GM21515 (cell line): ENCODE results near the gene MAPKAPK5.
"Not testable (repeated sequence)": the region's sequence is repeated elsewhere in the genome, so short reads cannot be mapped to it uniquely, and the experiment has no call there.

Experiments used
- ATAC-seq: cut with Tn5 transposase; IDR thresholded peaks from one replicate; pipeline ENCODE4 v1.9.1; 2021; ENCODE audit not compliant: unreplicated experiment

The MAPKAPK5 gene

DNA sequence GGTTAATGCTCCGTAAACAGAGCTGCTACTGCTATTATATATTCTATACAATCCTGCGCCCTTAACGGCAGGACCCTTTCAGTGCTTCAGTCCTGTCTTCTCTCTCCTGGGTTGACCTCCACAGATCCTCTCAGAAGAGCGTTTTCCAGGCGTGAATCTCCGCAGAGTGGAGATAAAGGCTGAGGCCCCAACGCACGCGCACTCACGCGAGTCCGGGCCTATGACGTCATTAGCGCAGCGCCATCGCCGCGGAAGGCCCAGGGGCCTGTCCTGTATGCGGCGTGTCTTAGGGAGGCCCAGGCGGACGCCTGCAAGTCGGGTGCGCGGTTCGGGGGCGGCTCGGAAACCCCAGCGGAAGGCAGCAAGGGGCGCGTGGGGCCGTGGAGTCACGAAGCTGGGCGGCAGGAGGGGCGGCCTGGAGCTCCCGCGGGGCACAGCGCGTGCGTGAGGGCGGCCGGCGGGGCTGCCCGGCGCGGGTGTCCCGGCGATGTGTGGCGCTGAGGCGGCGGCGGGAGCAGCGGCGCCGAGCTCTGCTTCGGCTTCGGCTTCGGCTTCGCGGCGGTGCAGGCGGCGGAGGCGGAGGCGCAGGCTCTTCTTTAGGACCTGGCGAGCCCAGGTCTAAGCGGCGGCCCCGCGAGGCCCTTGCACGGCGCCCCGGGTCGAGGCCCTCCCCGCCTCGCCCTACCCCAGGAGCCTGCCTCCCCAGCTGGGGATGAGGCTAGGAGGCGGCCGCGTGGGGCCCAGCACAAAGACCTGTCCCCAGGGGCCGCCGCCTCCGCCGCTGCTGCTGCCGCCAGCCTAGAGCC, at the start of gene MAPKAPK5:
Gene MAPKAPK5 (plus strand): TSS at position 479 of the 806 bp plus-strand sequence. CDS start 506 bp downstream, outside the sequence.
- ATAC-seq, result peak; percentile 73

DNA sequence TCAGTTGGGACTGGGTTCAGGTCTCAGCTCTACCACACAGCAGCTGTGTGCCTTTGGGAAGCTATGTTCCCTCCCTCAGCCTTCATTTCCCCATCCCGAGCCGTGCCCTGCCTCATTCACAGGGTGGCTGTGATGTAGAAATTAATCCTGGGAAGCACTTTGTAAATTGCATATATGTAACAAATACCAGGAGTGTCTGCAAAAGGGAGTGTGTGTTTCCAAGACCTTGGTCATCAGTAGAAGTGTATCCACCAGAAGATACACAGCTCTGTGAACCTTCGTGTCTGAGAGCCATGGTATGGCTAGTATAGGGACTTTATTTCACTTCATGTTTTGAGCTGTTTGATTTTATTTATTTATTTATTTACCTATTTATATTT, 49.2 kb upstream of the MAPKAPK5 start:
- ATAC-seq, result no peak

GRCh38 chr12:111798182-111798581, 43.8 kb upstream of the MAPKAPK5 start:
- ATAC-seq, result no peak

GRCh38 chr12:111799758-111800157, 42.3 kb upstream of the MAPKAPK5 start:
- no peak for ATAC-seq

DNA sequence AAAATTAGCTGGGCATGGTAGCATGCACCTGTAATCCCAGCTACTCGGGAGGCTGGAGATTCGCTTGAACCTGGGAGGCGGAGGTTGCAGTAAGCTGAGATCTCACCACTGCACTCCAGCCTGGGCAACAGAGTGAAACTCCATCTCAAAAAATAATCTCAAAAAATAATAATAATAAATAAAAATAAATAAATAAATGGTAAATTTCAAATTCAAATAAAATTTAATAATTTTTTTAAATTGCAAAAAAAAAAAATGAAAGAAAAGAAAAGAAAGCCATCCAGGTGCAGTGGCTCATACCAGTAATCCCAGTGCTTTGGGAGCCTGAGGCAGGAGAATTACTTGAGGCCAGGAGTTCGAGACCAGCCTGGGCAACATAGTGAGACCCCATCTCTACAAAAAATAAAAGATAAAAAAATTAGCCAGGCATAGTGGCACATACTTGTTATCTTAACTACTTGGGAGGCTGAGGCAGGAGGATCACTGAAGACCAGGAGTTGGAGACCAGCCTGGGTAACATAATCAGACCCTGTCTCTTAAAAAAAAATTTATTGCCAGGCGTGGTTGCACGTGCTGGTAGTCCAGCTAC, 38.9 kb upstream of the MAPKAPK5 start:
- ATAC-seq, result no peak

- ATAC-seq, result no peak
These were observed 38.2 kb upstream of the MAPKAPK5 start for GRCh38 chr12:111803851-111804250.

DNA sequence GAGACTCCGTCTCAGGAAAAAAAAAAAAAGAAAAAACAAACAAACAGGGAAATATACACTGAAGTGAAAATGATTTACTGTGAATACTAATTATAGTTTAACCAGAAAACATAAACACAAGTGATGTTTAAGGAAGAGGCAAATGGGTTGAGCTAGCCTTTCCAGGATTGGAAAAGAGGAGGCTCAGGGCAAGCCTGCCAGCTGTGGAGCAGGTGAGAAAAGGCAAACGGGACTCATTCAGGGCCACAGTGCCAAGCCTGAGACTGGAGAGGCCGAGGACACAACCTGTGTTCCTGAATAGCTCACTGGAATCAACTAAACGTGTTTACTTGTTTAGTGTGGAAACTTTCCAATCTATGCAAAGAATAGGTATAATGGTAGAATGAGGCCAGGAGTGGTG, 35.7 kb upstream of the MAPKAPK5 start:
- ATAC-seq, result no peak

DNA sequence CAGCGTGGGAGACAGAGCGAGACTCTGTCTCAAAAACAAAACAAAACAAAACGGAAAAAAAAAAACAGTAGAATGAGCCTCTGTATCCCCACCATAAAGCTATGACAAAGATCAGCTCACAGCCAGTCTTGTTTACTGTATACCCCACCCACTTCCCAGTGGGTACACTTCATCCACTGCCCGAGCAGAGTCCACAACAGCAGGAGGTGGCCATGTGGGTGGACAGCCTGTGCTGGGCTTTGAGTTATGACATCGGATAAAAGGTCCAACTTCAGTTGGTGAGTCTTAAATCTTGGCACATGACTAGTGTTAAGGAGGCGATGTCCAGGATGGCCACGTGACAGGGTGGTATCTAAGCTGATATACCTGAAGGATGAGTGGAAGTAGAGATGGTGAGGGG, 34.8 kb upstream of the MAPKAPK5 start:
- ATAC-seq, result no peak

GRCh38 chr12:111812881-111813741, 28.9 kb upstream of the MAPKAPK5 start:
- peak; percentile 64 for ATAC-seq

DNA sequence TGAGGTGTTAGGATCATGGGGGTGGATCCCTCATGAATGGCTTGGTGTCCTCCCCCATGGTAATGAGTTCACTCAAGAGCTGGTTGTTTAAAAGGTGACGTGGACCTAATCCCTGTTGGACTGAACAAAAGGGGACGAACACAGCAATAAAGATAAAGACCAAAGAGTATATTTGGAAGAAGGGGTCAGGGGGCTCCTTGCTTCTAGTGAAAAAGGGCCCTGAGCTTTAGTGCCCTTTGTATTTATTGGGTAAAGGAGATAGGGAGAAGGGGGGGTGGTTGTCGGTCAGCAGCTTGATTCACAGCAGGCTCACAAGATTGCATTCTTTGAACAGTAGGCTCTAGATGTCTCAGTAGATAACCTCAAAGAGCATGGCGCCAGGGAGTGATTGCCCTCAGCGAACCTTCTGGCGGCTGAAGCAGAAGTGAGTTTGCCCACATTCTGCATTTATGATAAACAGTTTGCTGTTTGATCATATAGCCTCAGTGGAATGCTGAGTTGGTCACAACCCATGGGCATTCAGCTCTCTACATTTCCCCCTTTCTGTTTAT, 25.9 kb upstream of the MAPKAPK5 start:
- no peak for ATAC-seq

- not testable (repeated sequence) for ATAC-seq
These were observed 25.1 kb upstream of the MAPKAPK5 start for GRCh38 chr12:111816898-111817297.

DNA sequence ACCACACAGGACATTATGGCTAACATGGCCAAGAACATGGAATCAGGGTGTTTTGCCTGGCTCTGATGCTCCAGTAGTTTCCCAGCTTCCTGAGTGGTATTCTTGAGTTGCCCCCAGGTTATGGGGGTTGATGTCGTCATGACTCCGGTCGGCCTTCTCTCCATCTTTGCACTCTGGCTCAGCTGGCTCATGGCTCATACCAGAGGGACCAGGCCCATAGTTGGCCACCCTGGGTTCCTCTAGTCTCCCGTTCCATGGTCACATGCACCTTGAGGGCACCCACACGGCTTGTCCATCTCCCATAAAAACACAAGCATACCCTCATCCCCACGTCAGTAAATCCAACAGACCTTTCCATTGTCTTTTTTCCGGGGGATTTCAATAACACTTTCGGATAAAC, 23.7 kb upstream of the MAPKAPK5 start:
- ATAC-seq, result no peak

GRCh38 chr12:111819191-111820158, 22.6 kb upstream of the MAPKAPK5 start:
- no peak for ATAC-seq

DNA sequence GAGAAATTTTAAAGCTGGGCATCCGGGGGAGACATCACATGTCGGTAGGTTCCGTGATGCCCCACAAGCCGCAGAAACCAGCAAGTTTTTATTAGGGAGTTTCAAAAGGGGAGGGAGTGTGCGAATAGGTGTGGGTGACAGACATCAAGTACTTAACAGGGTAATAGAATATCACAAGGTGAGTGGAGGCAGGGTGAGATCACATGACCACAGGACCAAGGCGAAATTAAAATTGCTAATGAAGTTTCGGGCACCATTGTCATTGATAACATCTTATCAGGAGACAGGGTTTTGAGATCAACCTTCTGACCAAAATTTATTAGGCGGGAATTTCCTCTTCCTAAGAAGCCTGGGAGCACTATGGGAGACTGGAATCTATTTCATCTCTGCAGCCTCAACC, 21.2 kb upstream of the MAPKAPK5 start:
- not testable (repeated sequence) for ATAC-seq

GRCh38 chr12:111822886-111823285, 19.1 kb upstream of the MAPKAPK5 start:
- ATAC-seq, result no peak

- ATAC-seq, result no peak
These were observed 18.1 kb upstream of the MAPKAPK5 start for GRCh38 chr12:111823891-111824290.

- not testable (repeated sequence) for ATAC-seq
These were observed 17.7 kb upstream of the MAPKAPK5 start for GRCh38 chr12:111824312-111824711.

DNA sequence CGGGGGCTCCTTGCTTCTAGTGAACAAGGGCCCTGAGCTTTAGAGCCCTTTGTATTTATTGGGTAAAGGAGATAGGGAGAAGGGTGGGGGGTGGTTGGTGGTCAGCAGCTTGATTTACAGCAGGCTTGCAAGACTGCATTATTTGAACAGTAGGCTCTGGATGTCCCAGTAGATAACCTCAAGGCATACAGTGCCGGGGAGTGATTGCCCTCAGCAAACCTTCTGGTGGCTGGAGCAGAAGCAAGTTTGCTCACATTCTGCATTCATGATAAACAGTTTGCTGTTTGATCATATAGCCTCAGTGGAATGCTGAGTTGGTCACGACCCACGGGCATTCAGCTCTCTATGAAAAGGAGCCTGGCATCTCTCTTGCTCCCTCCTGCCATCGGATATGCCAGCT, 16.5 kb upstream of the MAPKAPK5 start:
- no peak for ATAC-seq

DNA sequence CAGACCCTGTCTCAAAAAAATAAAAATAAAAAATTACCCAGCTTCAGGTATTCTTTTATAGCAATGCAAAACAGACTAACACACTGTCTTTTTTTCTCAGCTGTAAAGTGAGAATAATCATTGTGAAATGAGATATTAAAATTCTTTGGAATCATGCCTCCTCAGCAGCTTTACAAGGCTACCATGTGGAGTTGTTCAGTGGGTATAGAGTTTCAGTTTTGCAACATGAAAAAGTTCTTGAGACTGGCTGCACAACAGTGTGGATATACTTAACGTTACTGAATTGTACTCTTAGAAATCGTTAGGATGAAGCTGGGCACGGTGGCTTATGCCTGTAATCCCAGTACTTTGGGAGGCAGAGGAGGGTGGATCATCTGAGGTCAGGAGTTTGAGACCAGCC, 15.7 kb upstream of the MAPKAPK5 start:
- no peak for ATAC-seq

DNA sequence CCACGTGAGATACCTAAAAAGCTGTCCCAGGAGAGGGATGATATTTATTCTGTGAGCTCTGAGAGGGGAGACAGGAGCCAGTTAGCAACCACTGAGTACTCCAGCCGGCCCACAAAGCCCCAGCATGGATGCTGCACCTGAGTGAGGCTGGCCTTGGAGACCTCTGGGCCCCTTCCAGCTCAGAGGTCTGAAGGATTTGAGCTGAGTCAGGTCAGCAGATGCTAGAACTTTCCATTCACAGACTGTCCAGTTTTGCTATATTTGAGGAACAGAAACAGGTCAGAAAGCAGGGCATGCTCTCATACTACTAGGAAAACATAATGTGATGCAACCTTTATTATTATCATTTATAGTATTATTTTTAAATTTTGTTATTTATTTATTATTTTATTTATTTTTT, 15.0 kb upstream of the MAPKAPK5 start:
- ATAC-seq, result no peak
